Activated T-helper 1 cell treated with Interleukin-2 at 50 U/mL for 16 hours (primary cell): Measurements from ENCODE around the gene SETD2.
"Not testable (repeated sequence)": the region's sequence is repeated elsewhere in the genome, so short reads cannot be mapped to it uniquely, and the experiment has no call there.

Source experiments
- DNase-seq: peaks from one replicate; pipeline ENCODE4 v3.0.0-alpha.2; 2020; ENCODE audit warnings: low read depth

The SETD2 gene

DNA sequence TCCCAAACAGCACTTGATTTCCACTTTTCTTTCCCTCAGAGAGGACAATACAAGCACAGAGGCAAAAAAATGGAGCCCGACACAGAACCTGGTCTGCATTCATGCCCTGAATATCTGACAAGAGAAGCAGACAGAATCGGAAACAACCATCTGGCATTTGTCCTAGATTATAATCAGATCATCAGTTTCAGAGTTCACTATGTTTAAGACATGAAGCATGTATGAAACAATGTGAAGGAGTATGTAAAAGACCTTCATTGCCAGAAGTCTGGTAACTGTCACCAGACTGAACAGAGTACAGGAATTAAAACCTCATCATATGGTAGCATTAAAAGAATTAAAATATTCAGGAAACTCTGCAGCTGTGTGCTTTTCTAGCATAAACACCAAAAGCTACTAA is 65.0 kb downstream of the SETD2 start:
- DNase-seq: no peak

- no peak for DNase-seq
Measured at GRCh38 chr3:47097864-47098263, 66.0 kb downstream of the SETD2 start.

- DNase-seq: no peak
Measured at GRCh38 chr3:47096959-47097358, 67.0 kb downstream of the SETD2 start.

GRCh38 chr3:47092090-47092489 is 71.8 kb downstream of the SETD2 start:
- no peak for DNase-seq

DNA sequence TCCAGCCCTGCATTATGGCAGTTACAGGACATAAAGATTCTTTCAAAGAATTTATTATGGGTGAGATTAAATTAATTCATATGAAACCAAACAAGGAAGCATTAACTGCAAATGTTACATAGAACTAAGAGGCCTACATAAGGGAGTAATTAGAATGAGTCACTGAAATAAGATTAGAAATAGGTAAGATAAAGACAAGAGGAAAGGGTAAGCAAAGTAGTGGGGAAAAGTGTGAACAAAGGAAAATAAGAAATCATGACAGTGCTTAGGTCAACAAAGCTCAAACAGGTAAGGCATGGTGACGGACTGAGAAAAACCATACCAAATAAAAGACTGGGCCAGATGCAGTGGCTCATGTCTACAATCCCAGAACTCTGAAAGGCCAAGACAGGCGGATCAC is 74.3 kb downstream of the SETD2 start:
- no peak for DNase-seq

DNA sequence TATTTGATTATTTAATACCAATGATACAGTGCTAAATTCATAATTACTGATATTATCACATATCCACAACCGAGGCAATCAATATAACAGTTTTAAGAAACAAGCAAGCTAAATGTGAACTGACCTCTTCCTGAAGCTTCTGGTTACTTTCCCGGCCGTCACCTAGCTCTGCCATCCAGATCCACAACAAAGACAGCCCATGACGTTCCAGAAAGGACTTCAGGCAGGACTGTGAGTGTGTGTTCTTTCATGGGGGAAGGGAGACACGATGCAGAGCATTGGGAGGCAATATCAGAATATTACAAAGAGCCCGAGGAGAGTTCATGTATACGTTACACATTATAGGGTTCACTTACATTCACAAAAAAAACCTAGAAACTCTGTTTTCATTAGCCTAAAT is 77.8 kb downstream of the SETD2 start:
- DNase-seq: no peak

- DNase-seq: no peak
Measured at GRCh38 chr3:47083786-47084185, 80.1 kb downstream of the SETD2 start.

DNA sequence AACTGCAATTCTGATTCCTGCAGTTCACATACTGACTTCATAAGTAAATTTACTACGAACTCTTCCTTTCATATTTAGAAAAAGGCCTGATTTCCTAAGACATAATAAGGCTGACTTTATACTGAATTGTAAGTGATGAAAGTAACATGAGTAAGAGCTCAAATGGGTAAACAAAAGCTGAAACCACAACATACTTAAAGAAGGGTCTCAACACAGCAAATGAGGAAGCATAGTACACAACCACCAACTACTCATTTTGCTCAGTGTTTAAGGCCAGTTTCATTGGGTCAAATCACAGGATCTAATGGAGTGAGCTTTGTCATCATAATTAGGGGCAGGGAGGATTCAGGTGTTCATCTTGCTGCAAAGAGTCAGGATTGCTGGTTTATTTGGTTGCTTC is 81.4 kb downstream of the SETD2 start:
- no peak for DNase-seq

DNA sequence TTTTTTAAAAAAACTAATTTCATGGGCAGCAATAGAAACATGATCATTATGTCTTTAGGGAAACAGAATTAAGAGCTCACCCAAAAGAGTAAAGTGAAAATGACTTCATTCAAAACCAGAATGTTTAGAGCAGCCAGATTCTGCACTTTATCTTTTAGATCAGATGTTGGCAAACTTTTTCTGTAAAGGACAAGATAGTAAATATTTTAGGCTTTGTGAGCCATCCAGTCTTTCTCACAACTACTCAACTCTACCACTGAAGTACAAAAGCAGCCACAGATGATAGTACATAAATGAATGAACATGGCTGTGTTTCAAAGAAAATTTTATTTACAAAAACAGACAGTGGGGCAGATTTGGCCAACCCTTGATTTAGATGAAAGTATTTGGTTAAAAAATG is 84.5 kb downstream of the SETD2 start:
- no peak for DNase-seq

DNA sequence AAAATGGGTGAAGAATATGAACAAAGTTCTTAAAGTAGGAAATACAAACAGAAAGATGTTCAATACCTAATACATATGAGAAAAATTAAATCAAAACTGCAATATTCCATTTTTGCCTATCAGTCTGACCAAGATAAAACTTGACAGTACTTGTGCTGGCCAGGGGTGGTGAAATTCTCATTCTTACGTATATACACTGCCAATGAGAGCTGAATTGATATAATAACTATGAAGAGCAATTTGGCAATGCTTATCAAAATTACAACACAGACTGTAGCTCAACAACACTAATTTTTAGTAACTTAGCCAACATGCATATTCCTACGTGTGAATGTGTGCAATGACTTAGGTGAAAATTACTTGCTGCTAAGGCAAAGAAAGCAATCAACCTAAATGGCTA is 90.2 kb downstream of the SETD2 start:
- no peak for DNase-seq

GRCh38 chr3:47070770-47071169 is 93.1 kb downstream of the SETD2 start:
- no peak for DNase-seq

DNA sequence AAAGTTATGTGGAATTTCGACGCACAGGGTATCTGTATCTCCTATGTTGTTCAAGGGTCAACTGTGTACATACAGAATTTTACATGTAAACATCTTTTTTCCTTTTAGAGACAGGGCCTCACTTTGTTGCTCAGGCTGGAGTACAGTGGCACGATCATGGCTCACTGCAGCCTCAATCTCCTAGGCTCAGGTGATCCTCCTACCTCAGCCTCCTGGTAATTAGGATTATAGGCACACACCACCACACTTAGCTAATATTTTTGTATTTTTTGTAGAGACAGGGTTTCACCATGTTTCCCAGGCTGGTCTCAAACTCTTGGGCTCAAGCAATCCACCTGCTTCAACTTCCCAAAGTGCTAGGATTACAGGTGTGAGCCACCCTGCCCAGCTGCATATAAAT is 97.7 kb downstream of the SETD2 start:
- not testable (repeated sequence) for DNase-seq

DNA sequence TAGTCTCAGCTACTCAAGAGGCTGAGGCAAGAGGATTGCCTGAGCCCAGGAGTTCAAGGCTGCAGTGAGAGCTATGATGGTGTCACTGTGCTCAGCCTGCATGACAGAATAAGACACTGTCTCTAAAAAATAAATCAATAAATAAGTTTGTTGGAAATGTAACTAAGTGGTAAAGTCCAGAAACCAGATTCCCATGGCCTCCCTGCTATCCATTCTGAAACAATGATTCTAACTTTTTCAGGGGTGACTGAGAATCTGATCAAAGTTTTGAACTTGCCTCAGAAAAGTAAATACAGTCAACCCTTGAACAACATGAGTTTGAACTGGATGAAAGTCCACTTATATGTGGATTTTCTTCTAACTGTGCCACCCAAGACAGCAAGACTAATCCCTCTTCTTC is 98.2 kb downstream of the SETD2 start:
- DNase-seq: no peak

GRCh38 chr3:47065058-47065457 is 98.9 kb downstream of the SETD2 start:
- no peak for DNase-seq

- DNase-seq: peak; percentile 21
Measured at GRCh38 chr3:47057212-47057671, 106.7 kb downstream of the SETD2 start.

GRCh38 chr3:47056705-47057104 is 107.2 kb downstream of the SETD2 start:
- no peak for DNase-seq

- no peak for DNase-seq
Measured at GRCh38 chr3:47054412-47054811, 109.5 kb downstream of the SETD2 start.

GRCh38 chr3:47047673-47048072 is 116.2 kb downstream of the SETD2 start:
- no peak for DNase-seq

GRCh38 chr3:47047069-47047468 is 116.8 kb downstream of the SETD2 start:
- no peak for DNase-seq

DNA sequence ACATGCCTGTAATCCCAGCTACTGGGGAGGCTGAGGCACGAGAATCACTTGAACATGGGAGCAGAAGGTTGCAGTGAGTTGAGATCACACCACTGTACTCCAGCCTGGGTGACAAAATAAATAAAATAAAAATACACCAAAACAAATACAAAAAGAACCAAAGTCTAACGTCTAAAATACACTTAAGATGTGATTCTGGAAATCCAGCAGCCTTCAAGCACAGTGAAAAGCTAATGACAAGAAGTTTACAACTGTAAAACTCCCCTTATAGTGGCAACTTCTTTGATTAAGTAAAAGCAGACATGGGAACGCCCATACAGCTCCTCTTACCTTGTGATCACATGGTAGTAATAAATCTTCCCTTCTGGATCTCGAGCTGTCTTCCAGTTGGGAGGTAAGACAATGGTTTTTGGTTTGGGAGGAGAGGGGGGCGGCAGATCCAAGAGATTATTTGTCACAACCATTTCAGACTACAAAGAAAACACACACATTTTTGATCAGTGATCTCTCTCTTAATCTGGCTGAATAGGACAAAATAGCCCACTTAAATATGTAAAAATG is 121.6 kb downstream of the SETD2 start:
- no peak for DNase-seq

GRCh38 chr3:47041114-47041513 is 122.8 kb downstream of the SETD2 start:
- DNase-seq: no peak

GRCh38 chr3:47037302-47037701 is 126.6 kb downstream of the SETD2 start:
- DNase-seq: not testable (repeated sequence)

DNA sequence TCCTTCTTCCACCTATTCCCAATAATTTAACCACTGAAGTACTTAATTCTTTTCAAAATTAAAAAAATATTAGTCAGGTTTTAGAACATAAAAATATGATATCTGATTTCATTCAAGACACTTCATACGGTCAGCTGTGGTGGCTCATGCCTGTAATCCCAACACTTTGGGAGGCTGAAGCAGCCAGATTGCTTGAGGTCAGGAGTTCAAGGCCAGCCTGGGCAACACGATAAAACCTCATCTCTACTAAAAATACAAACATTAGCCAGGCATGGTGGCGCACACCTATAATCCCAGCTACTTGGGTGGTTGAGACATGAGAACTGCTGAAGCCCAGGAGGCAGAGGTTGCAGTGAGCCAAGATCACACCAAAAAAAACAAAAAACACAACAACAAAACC is 127.8 kb downstream of the SETD2 start:
- DNase-seq: no peak

DNA sequence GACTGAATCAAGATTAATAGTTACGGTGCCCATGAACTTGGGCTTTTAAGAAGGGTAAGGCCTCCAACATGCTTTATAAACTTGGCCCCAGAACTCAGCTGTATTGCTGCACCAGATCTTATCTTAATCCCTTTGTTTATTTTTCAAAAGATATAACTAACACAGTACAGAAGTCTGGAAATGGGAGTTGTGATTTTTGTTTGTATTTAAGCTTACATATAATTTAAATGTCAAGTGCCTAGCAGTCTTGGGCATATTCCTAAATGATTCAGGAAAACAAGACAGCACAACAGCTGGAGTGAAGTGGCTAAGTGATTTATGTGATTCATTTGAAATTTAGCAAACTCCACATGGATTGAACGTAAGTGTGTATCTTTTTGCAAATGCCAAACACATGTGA is 128.3 kb downstream of the SETD2 start:
- DNase-seq: no peak
